Measurements from ENCODE around the gene PDIA2. TPM values are rescaled to one million over a fixed set of nuclear protein-coding genes. Genes with fewer than 3 reads are reported as not detected.

The PDIA2 gene
- total RNA-seq, 1 donor from 2014 or later: 0.78 TPM

DNA sequence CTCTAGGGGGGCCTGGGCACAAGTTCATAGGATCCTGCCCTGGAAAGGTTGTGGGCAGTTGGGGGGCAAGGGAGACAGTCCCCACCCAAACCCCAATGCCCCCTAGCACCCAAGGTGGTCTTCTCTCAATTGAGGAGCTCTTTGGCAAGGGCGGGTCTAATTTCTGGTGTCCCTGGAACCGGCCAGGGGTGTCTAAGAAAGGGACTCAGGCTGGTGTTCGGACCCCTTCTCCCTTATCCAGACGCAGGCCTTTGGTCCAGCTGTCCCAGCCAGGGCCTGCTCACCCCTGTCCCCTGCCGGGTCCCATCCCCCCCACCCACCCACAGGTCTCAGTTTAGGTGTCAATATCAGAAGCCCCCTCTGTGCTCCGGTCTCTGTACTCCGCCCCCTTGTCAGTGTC lies 3.4 kb upstream of the PDIA2 start:
- DNase-seq (ENCODE audit: low read depth): no peak

DNA sequence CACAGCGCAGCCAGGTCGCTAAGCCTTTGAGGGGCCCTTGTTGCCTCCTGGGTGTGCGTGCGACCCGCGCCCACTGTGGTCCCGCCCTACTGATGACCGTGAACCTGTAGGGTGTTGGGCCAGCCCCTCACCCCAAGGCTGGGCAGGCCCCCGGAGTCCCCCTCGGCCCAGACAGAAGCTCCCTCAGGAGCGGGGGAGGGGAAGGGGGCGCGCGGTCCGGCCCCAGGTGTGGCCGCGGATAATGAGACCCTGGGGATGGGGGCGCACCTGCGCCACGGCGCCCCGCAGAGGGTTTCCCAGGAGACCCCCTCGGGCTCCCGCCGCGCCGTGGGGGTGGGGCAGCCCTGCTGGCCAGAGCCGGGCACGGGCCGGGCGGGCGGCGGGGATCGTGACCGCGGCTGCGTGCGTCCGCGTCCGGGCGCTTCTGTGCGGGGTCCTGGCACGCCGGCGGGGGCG lies 2.9 kb upstream of the PDIA2 start:
- no peak for DNase-seq (ENCODE audit: low read depth)

DNA sequence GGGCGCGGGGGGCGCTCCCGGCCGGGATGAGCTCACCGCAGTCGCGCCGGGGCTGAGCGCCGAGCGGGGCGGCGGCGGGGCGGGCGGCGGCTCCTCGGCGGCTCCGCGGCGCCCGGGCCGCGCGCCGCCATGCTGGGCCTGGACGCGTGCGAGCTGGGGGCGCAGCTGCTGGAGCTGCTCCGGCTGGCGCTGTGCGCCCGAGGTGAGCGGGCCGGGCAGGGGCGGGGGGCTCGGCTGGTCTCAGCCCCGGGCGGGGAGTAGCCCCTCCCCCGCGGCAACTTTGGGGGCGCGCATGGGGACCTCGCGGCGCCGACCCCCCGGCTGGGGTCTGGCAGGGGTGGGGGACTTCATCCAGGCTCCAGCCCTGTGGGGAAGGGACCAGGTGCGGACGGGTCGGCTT lies 2.4 kb upstream of the PDIA2 start, which contains the start of gene ARHGDIG:
ARHGDIG (plus strand) TSS at position 40 of the 400 bp plus-strand sequence; CDS start at position 130, 90 bp downstream.
- DNase-seq (ENCODE audit: low read depth): no peak

DNA sequence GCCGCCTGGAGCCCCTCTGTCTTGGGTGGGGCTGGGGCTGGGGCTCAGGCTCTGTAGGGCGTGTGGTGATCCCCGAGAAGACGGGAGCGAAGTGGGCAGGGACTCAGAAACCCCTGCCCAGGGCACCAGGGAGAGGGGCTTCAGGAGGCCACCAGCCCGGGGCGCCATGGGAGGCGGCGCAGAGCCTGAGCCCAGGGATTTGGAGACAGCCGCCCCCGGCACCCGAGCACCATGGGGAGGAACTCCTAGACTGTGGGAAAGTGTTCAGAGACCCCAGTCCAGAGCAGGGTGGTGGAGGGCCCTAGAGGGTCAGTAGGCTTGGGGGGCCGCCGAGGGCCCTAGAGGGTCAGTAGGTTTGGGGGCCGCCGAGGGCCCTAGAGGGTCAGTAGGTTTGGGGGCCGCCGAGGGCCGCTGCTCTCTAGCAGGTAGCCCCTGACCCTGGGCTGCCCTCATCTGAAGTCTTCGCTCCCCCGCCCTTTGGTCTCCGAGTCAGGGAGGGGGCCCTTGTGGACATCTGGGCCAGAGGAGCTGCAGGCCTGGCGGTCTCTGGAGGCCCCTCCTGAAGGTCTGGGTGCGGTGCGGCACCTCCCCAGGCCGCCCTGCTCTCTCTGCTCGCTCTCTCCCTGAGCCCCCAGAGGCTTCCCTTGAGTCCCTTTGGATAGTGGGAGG lies 1.8 kb upstream of the PDIA2 start:
- no peak for DNase-seq (ENCODE audit: low read depth)

DNA sequence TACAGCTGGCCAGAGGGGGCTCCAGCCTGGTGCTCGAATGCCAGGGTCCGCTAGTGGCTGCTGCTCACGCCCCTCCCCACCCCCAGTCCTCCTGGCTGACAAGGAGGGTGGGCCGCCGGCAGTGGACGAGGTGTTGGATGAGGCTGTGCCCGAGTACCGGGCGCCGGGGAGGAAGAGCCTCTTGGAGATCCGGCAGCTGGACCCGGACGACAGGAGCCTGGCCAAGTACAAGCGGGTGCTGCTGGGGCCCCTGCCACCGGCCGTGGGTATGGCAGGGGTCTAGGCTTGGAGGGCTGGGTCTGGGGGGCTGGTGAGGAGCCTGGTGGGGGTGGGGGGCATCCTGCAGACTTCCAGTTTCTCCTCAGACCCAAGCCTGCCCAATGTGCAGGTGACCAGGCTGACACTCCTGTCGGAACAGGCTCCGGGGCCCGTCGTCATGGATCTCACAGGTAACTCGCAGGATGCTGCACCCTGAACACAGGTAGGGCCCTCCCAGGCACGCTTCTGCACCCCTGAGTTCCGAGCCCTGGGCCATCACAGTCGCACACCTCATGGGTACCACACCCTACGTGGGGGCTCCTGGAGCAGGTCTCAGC lies 1.2 kb upstream of the PDIA2 start:
- no peak for DNase-seq (ENCODE audit: low read depth)

DNA sequence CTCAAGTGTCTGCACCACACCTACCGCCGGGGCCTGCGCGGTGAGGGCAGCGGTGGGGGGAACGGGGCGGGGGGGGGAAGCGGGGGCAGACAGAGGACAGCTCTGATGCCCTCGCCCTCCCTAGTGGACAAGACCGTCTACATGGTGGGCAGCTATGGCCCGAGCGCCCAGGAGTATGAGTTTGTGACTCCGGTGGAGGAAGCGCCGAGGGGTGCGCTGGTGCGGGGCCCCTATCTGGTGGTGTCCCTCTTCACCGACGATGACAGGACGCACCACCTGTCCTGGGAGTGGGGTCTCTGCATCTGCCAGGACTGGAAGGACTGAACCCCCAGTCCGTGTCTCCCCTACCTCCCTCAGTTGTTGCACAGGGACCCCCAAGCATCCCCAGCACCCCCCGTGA lies 473 bp upstream of the PDIA2 start:
- DNase-seq (ENCODE audit: low read depth): no peak

DNA sequence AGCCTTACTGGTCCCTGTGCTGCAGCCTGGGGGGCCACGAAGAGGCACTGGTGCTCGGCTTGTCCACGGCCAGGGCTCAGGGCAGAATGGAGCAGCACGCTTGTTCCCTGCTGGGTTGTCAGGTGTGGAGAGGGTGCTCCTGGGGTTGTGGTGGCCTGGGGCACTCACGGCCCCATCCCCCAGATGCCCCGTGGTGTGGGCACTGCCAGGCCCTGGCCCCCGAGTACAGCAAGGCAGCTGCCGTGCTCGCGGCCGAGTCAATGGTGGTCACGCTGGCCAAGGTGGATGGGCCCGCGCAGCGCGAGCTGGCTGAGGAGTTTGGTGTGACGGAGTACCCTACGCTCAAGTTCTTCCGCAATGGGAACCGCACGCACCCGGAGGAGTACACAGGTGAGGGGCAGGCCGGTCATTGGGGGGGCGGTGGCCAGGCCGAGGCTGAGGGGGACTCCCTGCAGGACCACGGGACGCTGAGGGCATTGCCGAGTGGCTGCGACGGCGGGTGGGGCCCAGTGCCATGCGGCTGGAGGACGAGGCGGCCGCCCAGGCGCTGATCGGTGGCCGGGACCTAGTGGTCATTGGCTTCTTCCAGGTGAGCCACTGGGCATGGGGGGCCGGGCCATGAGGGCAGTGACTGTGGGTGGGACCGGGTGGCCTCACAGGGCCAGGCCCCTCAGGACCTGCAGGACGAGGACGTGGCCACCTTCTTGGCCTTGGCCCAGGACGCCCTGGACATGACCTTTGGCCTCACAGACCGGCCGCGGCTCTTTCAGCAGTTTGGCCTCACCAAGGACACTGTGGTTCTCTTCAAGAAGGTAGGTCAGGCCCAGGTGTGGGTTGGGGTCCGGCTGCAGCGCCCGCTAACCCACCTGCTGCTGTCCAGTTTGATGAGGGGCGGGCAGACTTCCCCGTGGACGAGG lies 1.5 kb downstream of the PDIA2 start:
- DNase-seq (ENCODE audit: low read depth): no peak

DNA sequence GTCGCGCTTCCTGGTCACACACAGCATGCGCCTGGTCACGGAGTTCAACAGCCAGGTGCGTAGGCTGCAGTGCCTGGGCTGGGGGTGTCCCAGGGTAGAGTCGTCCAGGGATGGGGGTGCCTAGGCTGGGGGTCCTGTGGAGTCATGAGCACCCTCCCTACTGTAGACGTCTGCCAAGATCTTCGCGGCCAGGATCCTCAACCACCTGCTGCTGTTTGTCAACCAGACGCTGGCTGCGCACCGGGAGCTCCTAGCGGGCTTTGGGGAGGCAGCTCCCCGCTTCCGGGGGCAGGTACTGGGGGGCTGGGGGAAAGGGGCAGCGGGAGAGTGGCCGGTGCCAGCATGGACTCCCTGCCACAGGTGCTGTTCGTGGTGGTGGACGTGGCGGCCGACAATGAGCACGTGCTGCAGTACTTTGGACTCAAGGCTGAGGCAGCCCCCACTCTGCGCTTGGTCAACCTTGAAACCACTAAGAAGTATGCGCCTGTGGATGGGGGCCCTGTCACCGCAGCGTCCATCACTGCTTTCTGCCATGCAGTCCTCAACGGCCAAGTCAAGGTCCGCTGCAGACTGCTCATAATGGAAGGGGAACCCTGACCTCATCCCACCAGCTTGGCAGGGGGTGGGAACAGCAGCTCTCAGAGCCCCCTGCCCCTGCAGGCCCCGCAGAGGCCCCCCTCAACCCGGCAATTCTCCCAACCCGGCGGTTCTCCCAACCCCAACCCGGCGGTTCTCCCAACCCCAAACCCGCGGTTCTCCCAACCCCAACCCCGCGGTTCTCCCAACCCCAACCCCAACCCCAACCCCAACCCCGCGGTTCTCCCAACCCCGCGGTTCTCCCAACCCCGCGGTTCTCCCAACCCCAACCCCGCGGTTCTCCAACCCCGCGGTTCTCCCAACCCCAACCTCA lies 2.4 kb downstream of the PDIA2 start:
- no peak for DNase-seq (ENCODE audit: low read depth)

DNA sequence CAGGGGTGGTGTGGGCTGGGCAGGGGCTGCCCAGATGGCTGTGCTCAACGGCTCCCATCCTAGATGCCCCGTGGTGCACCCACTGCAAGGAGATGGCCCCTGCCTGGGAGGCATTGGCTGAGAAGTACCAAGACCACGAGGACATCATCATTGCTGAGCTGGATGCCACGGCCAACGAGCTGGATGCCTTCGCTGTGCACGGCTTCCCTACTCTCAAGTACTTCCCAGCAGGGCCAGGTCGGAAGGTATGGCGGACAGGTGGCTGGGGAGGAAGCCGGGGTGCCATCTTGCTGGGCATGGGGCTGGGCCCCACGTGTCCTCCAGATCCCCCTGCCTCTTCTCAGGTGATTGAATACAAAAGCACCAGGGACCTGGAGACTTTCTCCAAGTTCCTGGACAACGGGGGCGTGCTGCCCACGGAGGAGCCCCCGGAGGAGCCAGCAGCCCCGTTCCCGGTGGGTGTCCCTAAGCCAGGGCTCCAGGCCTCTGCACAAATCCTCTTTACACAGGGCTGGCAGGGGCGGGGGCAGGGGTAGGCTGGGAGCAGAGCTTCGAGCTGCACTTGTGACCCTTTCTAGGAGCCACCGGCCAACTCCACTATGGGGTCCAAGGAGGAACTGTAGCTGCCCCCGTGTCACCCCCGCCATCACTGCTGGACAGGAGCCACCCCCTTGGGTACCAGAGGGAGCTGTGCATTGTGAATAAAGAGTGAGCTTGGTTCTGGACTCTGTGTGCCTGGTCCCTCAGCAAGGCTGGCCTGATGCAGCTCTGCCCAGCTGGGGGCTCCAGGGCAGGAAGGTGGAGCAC lies 3.7 kb downstream of the PDIA2 start:
- DNase-seq (ENCODE audit: low read depth): no peak

DNA sequence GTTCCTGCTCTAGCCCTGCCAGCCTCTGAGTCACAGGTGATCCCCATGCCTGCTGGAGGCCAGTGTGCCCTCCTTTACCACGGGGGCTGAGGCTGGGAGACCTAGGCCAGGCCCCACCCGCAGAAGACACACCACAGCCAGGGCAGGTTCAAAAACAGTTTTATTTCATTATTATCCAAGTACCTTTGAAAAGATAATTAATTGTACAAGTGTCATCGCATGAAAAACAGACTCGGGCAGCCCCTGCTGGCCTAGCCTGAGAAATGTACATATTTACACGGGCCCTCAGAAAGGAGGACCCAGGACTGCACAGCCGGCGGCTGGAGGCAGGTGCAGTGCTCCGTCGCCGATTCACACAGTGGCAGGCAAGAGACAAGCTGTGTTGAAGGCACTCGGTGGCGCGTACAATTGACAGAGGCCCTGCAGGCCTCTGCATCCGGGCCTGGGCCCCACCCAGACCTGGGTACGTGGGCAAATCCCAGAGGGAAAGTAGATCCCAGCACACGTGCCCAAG lies 4.4 kb downstream of the PDIA2 start:
- DNase-seq (ENCODE audit: low read depth): no peak

DNA sequence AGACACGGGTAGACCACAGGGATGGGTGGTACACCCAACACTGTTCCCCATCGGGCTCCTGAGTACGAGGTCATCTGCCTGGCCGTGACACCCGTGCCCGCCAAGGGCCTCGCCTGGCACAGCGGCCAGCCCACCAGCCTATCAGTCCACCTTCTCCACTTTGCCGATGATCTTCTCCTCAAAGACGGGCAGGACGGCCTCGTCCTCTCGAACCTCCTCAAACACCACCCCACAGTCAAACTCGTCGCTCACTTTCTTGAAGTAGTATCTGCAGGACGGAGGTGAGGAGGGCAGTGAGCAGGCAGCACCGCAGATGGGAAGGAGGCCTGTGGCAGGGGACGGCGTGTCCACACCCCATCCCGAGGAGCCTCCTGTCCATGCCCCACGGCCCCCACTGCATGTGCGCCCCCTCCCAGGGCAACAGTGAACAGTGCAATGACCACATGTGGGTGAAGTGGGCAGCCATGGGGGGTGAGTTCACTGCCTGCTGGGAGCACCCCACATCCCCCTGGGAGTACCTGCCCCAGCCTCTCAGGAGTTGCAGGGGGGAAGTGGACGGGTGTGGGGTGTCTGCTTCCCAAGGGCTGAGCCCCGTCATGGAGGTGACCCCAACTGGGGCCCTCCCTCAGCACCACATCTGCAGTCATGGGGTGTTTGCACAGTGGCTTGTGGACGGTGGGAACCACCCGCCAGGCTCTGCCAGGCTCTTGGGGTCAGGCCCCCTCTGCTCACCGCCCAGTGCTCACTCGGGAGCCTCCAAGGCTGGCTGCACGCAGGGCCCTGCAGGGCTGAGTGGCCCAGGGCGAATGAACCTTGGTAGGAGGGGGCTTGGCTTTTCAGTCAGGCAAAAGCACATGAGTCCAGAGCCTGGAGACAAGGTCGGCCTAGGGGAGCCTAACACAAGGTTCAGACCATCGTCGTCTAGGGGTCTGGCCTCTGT lies 5.3 kb downstream of the PDIA2 start:
- no peak for DNase-seq (ENCODE audit: low read depth)

DNA sequence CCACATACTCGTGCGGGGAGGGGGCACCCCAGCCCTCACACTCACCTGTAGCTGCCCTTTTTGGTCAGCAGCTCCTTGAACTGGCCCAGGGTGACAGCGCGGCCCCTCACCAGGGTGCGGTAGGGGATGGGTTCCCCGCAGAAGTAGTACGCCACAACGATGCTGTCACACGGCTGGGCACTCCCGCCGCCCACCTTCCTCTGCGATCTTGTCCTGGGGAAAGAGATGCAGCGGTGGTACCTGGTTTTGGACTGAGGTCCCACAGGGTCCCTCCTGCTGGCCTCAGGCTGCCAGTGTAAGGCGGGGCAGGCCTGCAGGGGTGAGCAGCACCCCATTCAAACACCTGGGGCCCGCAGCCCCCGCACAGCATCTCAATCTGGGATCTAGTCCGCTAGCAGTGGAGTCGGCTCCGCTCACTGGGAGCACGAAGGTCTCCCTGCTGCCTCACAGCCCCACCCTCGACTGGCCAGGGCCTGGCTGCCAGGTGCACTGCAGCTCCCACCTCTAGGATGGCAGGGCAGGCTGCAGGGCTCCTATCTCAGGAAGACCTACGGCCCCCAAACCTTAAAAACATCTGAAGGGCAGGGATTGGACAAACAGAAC lies 6.5 kb downstream of the PDIA2 start:
- no peak for DNase-seq (ENCODE audit: low read depth)

DNA sequence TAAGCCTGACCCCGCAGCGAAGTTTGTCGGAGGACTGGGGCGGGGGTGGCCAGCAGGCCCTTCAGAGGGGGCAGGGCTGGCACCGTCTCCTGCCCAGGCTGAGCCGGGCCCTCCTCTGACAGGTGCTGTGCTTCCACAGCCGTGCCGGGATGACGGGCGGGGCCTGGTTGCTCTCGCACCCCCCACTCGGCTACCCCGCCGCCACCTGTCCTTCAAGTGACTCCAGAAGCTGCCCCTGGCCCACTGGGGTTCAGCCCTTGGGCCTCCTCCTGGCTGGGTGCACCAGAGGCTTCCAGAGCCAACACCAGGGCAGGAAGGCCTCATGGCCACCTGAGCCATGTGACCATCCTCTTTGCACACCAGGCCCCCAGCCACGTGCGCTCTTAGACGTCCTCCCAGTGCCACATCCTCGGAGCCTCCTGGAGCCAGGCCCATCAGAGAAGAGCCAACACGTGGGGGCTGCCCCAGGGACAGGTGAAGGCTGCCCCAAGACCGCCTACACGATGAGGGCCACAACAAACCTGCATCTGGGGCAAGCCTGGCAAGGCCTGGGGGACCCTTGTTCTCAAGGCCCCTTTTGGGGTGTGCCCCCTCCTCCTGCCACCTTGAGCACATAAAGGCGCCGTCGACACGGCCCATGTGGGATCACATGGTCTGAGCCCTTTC lies 7.2 kb downstream of the PDIA2 start:
- no peak for DNase-seq (ENCODE audit: low read depth)

DNA sequence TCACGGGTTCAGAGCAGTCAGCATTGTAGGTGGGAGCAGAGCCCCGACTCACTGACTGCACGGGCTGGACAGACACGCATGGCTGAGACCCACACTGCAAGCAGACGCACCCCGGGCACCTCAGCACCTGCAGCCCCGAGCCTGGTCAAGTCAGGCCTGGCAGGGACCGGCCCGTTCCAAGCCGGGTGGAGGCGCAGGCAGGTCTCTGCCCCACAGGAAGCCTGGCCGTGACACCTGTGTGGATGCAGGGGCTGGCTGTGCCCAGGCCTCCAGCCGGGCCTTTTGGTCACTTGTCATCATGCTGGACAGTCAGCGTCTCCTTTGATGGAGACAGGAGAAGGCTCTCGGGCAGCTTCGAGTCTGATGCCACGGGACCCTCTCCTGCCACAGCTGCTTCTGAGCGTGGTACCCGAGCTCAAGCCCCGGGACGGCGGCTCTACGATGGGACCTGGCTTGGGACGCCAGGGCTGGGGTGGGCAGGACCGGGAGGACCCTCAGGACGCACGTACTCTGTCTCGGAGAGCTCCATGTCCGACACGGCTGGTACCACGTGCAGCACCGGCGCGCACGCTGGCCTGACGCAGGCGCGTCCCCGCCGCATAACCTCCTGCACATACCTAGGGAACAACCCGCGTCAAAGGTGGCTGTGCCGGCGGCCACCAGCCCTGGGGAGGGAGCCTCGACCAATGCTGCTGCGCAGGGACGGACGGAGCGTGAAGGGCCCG lies 7.9 kb downstream of the PDIA2 start:
- DNase-seq (ENCODE audit: low read depth): no peak

DNA sequence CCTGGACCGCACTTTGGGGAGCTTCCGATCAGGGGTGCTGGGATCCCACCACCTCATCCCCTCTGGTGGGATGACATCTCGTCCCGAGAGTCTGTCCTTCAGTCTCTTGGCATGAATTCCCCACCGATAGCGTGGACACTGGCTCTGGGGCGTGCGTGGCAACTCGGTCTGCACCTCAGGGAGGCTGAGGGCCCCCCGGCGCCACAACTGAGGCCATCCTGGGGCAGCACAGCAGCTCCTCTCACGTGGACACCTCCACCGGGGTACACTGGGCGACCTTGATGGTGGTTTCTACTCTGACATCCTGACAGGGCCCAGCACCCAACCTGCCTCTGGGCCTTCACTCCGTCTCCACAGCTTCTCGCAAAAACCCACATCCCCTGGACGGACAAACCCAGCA lies 8.6 kb downstream of the PDIA2 start:
- DNase-seq (ENCODE audit: low read depth): no peak

DNA sequence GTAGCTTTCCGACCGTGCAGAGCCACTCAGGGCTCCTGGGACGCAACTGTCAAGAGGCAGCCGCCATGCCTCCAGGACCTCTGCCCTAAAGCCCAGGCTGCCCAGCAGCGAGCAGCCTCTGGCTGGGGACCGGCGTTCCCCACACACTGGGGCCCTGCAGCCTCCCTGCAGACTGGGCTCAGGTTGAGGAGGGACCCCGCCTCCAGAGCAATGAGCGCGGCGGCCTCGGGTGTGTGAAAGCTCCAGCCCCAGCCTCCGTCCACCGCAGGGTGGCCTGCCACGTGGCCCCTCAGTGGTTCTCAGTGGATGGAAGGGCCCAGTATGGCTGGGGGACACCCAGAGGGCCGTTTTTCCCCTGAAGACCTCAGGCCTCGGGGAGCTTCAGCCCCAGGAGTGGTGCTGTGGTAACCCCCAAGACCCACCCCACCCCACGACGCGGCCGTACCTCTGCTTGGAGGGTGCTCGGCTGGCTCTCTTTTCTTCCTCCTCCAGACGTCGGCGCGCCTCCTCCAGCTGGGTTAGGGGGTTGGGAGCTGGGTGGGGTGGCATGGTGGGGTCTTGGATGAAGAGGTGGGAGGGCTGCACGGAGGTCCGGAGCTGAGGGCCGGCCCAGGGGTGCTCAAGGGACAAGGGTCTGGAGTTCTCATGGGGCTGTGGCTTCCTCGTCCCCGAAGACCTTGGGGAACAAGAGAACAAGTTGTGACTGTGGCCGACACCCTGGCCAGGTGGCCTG lies 10.2 kb downstream of the PDIA2 start:
- no peak for DNase-seq (ENCODE audit: low read depth)

Data from myocyte (in vitro differentiated cells).